ENCODE measurements around the gene PPP2CA. TPM values are rescaled to one million over a fixed set of nuclear protein-coding genes. Genes with fewer than 3 reads are reported as not detected.

The PPP2CA gene
- 100 to 1,000 TPM in 1 of 2 donors, 10 to 100 TPM in 1; 45.9 to 194 TPM for total RNA-seq

DNA sequence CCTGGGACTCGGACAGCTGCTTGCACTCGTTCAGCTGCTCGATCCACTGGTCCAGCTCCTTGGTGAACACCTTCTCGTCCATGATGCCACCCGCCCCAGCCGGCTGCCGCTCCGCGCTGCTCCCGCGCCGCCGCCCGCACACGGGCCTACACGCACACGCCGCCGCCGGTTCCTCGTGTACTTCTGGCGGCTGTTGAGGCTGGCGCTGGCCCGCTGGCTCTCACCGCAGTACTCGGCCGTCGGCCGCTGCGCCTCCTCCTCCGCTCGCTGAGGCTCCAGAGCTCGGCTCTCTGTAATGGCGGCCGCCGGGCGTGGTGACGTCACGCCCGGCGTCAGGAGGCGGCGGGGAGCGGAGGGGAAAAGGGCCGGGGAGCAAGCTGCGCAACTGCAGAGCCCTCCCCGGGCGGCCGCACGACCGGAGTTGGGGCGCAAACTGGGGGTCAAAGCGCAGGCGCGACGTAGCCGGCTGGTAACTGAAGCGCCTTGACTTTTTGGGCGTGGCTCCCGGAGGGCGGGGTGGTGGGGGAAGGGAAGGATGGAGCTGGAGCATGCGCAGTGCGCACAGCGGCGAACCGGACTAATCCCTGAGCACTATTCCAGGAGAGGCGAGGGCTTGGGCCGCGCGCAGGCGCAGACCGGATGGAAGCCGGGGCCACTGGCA, at the start of gene PPP2CA:
Gene PPP2CA, minus strand, starts transcription at position 294 of the 661 bp plus-strand sequence. Its CDS starts 212 bp downstream, at position 82.
- intact Hi-C loops (cut with DNase I), result no loop called here
- peaks cover 46% of the 10 kb centered on the region for H3K4me1 ChIP-seq
- H3K9me3 ChIP-seq, result no peaks in the 10 kb centered on the region
- H3K27ac ChIP-seq, result peak within 1 kb of the TSS; percentile 98 to 100 (median 100)
- 0 to 1% methylated on average over 14 to 72 of the region's 73 CpGs for WGBS, 2 donors
- H3K27me3 ChIP-seq, result no peaks in the 10 kb centered on the region
- no peaks in the 10 kb centered on the region for H3K36me3 ChIP-seq (replicated peaks in 1 of 2; ENCODE audit: insufficient read depth in 1 of 2, low read depth in 2 of 2)
- ATAC-seq, result peak; percentile 95
- TF ChIP-seq POLR2A (IDR thresholded peaks at IDR 0.05) (no peak), CTCF (IDR thresholded peaks at IDR 0.05) (peak in 2 of 7 experiments; percentile 2 to 18)
- peak within 1 kb of the TSS; percentile 96 to 100 for H3K4me3 ChIP-seq
- peak; percentile 98 to 99 (median 98) for DNase-seq

- WGBS, 2 donors, result 71 to 91% methylated on average over 3 of the region's 3 CpGs
- Histone ChIP-seq H3K36me3 (replicated peaks in 1 of 2; ENCODE audit: insufficient read depth in 1 of 2, low read depth in 2 of 2) (no peaks in the 10 kb centered on the region), H3K27ac (no peak overlapping the region), H3K9me3 (no peaks in the 10 kb centered on the region), H3K27me3 (no peaks in the 10 kb centered on the region), H3K4me3 (no peak overlapping the region), H3K4me1 (no peaks in the 10 kb centered on the region)
- DNase-seq (no peak), ATAC-seq (no peak)
- intact Hi-C loops (cut with DNase I), result no loop called here
- TF ChIP-seq POLR2A (IDR thresholded peaks at IDR 0.05) (no peak), CTCF (IDR thresholded peaks at IDR 0.05) (no peak)
These were observed 47.9 kb upstream of the PPP2CA start for GRCh38 chr5:134273642-134274395.

DNA sequence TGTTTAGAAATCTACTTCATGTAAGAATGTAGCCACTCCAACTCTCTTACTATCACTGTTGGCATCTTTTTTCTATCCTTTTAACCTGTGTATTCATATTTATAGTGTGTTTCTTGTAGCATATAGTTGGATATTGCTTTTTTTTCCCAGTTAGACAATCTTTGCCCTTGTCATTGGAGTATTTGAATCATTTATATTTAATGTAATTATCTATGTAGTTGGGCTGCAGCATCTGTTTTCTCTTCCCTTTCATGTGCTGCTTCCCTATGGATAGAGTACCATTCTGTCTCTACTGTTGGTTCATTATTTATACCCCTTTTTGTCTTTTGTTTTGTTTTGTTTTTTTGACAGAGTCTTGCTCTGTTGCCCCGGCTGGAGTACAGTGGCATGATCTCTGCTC, 45.2 kb upstream of the PPP2CA start:
- DNase-seq (no peak), ATAC-seq (no peak)
- no peaks in the 10 kb centered on the region for H3K4me1 ChIP-seq
- intact Hi-C loops (cut with DNase I), result no loop called here
- H3K27me3 ChIP-seq, result no peaks in the 10 kb centered on the region
- no peaks in the 10 kb centered on the region for H3K9me3 ChIP-seq
- H3K36me3 ChIP-seq (replicated peaks in 1 of 2; ENCODE audit: insufficient read depth in 1 of 2, low read depth in 2 of 2), result no peaks in the 10 kb centered on the region
- H3K27ac ChIP-seq, result no peak overlapping the region
- no peak for TF ChIP-seq CTCF (IDR thresholded peaks at IDR 0.05)
- TF ChIP-seq POLR2A (IDR thresholded peaks at IDR 0.05), result no peak
- H3K4me3 ChIP-seq, result no peak overlapping the region
- WGBS, 2 donors, result 60 to 100% methylated on average over 1 of the region's 1 CpG

- ATAC-seq, result no peak
- intact Hi-C loops (cut with DNase I), result no loop called here
These were observed 43.0 kb upstream of the PPP2CA start for GRCh38 chr5:134268919-134269318.

More at GRCh38 chr5:134268919-134269318, 43.0 kb upstream of the PPP2CA start:
- Histone ChIP-seq H3K4me3 (no peak overlapping the region), H3K27ac (no peak overlapping the region), H3K4me1 (no peaks in the 10 kb centered on the region), H3K36me3 (replicated peaks in 1 of 2; ENCODE audit: insufficient read depth in 1 of 2, low read depth in 2 of 2) (no peaks in the 10 kb centered on the region), H3K9me3 (no peaks in the 10 kb centered on the region), H3K27me3 (no peaks in the 10 kb centered on the region)
- TF ChIP-seq CTCF (IDR thresholded peaks at IDR 0.05) (no peak), POLR2A (IDR thresholded peaks at IDR 0.05) (no peak)
- WGBS, 2 donors, result 91 to 97% methylated on average over 4 of the region's 4 CpGs
- no peak for DNase-seq
